HCT116 (cell line): ENCODE measurements around the gene ANKRD9. TPM values are rescaled to one million over a fixed set of nuclear protein-coding genes. Genes with fewer than 3 reads are reported as not detected.

ENCODE experiments used
- ATAC-seq: fragments of 200-7000 bp; cut with Tn5 transposase; 2 replicates; pipeline ENCODE4 v1.9.1; 2020; ENCODE audit warnings: mild to moderate bottlenecking, moderate library complexity
- BruUV-seq: library from RNA; stranded (reverse); fragments of 400-500 nt; replicated peaks from 2 replicates; lab custom pipeline; 2021; lab: Mats Ljungman, UMichigan
- CTCF ChIA-PET: fragments of 300-600 bp; sonication (Branson Sonifier 250); formaldehyde crosslinking; loops from one replicate; lab custom pipeline; 2021; ENCODE audit warnings: antibody characterized with exemption; lab: Charles Lee
- POLR2A ChIA-PET: fragments of 300-600, 350-600 bp; sonication (Branson Sonifier 250); formaldehyde crosslinking; loops from one replicate; lab custom pipeline; 2021; ENCODE audit warnings: antibody characterized with exemption; lab: Charles Lee
- RAD21 ChIA-PET, 2 experiments: fragments of 300-600 bp; sonication (Branson Sonifier 250); formaldehyde crosslinking; loops; one replicate each; lab custom pipeline; 2023; ENCODE audit warnings: low total read pairs in 2 of 2; ENCODE audit not compliant: uncharacterized antibody in 2 of 2, unreplicated experiment in 2 of 2, low non-redundant PET in 1 of 2; lab: Charles Lee
- DNase-seq: peaks from one replicate; pipeline ENCODE4 v3.0.0-alpha.2; 2010; ENCODE audit warnings: low read depth, low spot score
- H2AFZ ChIP-seq: fragments of 200-600 bp; shearing (Covaris generic), sonication (generic); 2 replicates; pipeline ENCODE4 v1.6.1; 2017; ENCODE audit warnings: low read depth, mixed run types, mixed read lengths, antibody characterized with exemption, low read length; ENCODE audit not compliant: poor library complexity, severe bottlenecking
- H3K27ac ChIP-seq: 2 replicates; pipeline ENCODE4 v1.5.1; 2012; ENCODE audit warnings: low read depth, low read length
- H3K27me3 ChIP-seq: fragments of 200-600 bp; sonication (generic); 2 replicates; pipeline ENCODE4 v1.6.1; 2016; ENCODE audit warnings: mixed run types, low read length, mixed read lengths; ENCODE audit not compliant: insufficient read depth
- H3K36me3 ChIP-seq, 2 experiments: fragments of 200-500 bp in 1 of 2; fragments of 200-600 bp in 1 of 2; sonication (Bioruptor generic) in 1 of 2; sonication (generic) in 1 of 2; 2 replicates each; pipeline versions ENCODE4 v1.5.1 to v1.6.1; 2014 to 2016; ENCODE audit warnings: low read length in 2 of 2, inconsistent platforms in 1 of 2, mixed read lengths in 1 of 2, mixed run types in 1 of 2; ENCODE audit not compliant: insufficient read depth in 2 of 2, control insufficient read depth in 1 of 2
- H3K4me1 ChIP-seq, 2 experiments: fragments of 200-600 bp in 1 of 2; sonication (generic) in 1 of 2; 2 replicates each; pipeline versions ENCODE4 v1.5.1 to v1.6.1; 2012 to 2017; ENCODE audit warnings: low read length in 2 of 2, inconsistent platforms in 1 of 2, mild to moderate bottlenecking in 1 of 2, mixed read lengths in 1 of 2, mixed run types in 1 of 2, moderate library complexity in 1 of 2; ENCODE audit not compliant: insufficient read depth in 2 of 2, control insufficient read depth in 1 of 2
- H3K4me2 ChIP-seq: fragments of 200-600 bp; sonication (generic); 2 replicates; pipeline ENCODE4 v1.6.1; 2017; ENCODE audit warnings: mixed run types, low read length, mixed read lengths
- H3K4me3 ChIP-seq, 2 experiments: fragments of 200-600 bp in 1 of 2; sonication (generic) in 1 of 2; replicated peaks in 1 of 2; 2 replicates each; pipeline ENCODE4 v1.5.1; 2011 to 2016; ENCODE audit warnings: low read length in 2 of 2, control low read depth in 1 of 2, low read depth in 1 of 2, mild to moderate bottlenecking in 1 of 2, mixed read lengths in 1 of 2, mixed run types in 1 of 2
- H3K79me2 ChIP-seq: fragments of 200-600 bp; sonication (generic); 2 replicates; pipeline ENCODE4 v1.6.1; 2017; ENCODE audit warnings: mild to moderate bottlenecking, mixed run types, low read length, moderate library complexity, mixed read lengths; ENCODE audit not compliant: insufficient read depth
- H3K9ac ChIP-seq: fragments of 200-600 bp; sonication (generic); 2 replicates; pipeline ENCODE4 v1.6.1; 2016; ENCODE audit warnings: low read length, mixed read lengths
- H3K9me2 ChIP-seq: fragments of 200-600 bp; sonication (generic), shearing (Covaris generic); 2 replicates; pipeline ENCODE4 v1.6.1; 2017; ENCODE audit warnings: mixed run types, mild to moderate bottlenecking, moderate library complexity; ENCODE audit not compliant: insufficient read depth
- H3K9me3 ChIP-seq, 2 experiments: fragments of 200-500 bp in 1 of 2; fragments of 200-600 bp in 1 of 2; sonication (Bioruptor generic) in 1 of 2; sonication (generic) in 1 of 2; 2 replicates each; pipeline ENCODE4 v1.6.1; 2014 to 2017; ENCODE audit warnings: low read length in 2 of 2, mixed read lengths in 2 of 2, inconsistent platforms in 1 of 2, low read depth in 1 of 2, mild to moderate bottlenecking in 1 of 2, mixed run types in 1 of 2, moderate library complexity in 1 of 2; ENCODE audit not compliant: control insufficient read depth in 1 of 2, insufficient read depth in 1 of 2
- H4K20me1 ChIP-seq: fragments of 200-600 bp; sonication (generic), shearing (Covaris generic); 2 replicates; pipeline ENCODE4 v1.6.1; 2017; ENCODE audit warnings: mixed run types, mild to moderate bottlenecking, moderate library complexity; ENCODE audit not compliant: insufficient read depth
- CBX3 ChIP-seq: IDR thresholded peaks from 2 replicates; pipeline ENCODE4 v1.6.1; 2012; ENCODE audit warnings: low read depth
- EGR1 ChIP-seq: IDR thresholded peaks from 2 replicates; pipeline ENCODE4 v1.6.1; 2012; ENCODE audit warnings: low read depth
- EZH2phosphoT487 ChIP-seq: fragments of 200-600 bp; IDR thresholded peaks from 2 replicates; pipeline ENCODE4 v1.6.1; 2018; ENCODE audit warnings: antibody characterized with exemption, borderline replicate concordance
- FOSL1 ChIP-seq: IDR thresholded peaks from 2 replicates; pipeline ENCODE4 v1.6.1; 2012; ENCODE audit warnings: low read depth
- JUND ChIP-seq: IDR thresholded peaks from 2 replicates; pipeline ENCODE4 v1.6.1; 2012
- POLR2A ChIP-seq: IDR thresholded peaks from 2 replicates; pipeline ENCODE4 v1.7.0; 2011; ENCODE audit warnings: borderline replicate concordance; ENCODE audit not compliant: insufficient read depth, insufficient read length; ENCODE audit errors: extremely low read depth
- REST ChIP-seq: IDR thresholded peaks from 2 replicates; pipeline ENCODE4 v1.6.1; 2012; ENCODE audit warnings: low read depth
- SIN3A ChIP-seq: IDR thresholded peaks from 2 replicates; pipeline ENCODE4 v1.6.1; 2012; ENCODE audit warnings: low read depth
- SP1 ChIP-seq: IDR thresholded peaks from 2 replicates; pipeline ENCODE4 v1.6.1; 2012; ENCODE audit warnings: low read depth
- SRF ChIP-seq: IDR thresholded peaks from 2 replicates; pipeline ENCODE4 v1.6.1; 2012; ENCODE audit warnings: low read depth
- ZBTB33 ChIP-seq: IDR thresholded peaks from 2 replicates; pipeline ENCODE4 v1.6.1; 2011; ENCODE audit warnings: mild to moderate bottlenecking, low read length, moderate library complexity; ENCODE audit not compliant: insufficient replicate concordance; ENCODE audit errors: extremely low read depth
- ZFX ChIP-seq: fragments of 450-650 bp; IDR thresholded peaks from 2 replicates; pipeline ENCODE4 v1.6.1; 2017
- ZNF274 ChIP-seq: fragments of 200-500 bp; sonication (Bioruptor generic); IDR thresholded peaks from 2 replicates; pipeline ENCODE4 v1.6.1; 2014; ENCODE audit warnings: mild to moderate bottlenecking, low read depth, low read length, inconsistent platforms
- intact Hi-C: fragments of 100-400 bp; cut with micrococcal nuclease; formaldehyde crosslinking; loops from 2 replicates; pipeline ENCODE4 v1.10.0; 2022
- total RNA-seq: library from RNA; stranded (reverse); gene quantifications from one replicate; pipeline ENCODE4 v1.2.1, GENCODE V29; 2021; ENCODE audit not compliant: unreplicated experiment
- TF ChIP-seq, protein P1 (sequence below): IDR thresholded peaks from 2 replicates; pipeline ENCODE4 v1.6.1; 2012
- TF ChIP-seq, protein P2 (sequence below), 3 experiments: fragments of 200-600 bp in 1 of 3; sonication (generic) in 1 of 3; IDR thresholded peaks in 2 of 3; conservative IDR thresholded peaks in 1 of 3; 2 replicates each; pipeline ENCODE4 v1.5.1; 2012 to 2017; ENCODE audit warnings: low read depth in 2 of 3, low read length in 2 of 3, antibody characterized with exemption in 1 of 3, borderline replicate concordance in 1 of 3, control low read depth in 1 of 3, mild to moderate bottlenecking in 1 of 3, mixed read lengths in 1 of 3, mixed run types in 1 of 3, moderate library complexity in 1 of 3; ENCODE audit not compliant: insufficient read depth in 1 of 3

ANKRD9 gene
- total RNA-seq, 1 experiment from 2014 or later, result 29.0 TPM

DNA sequence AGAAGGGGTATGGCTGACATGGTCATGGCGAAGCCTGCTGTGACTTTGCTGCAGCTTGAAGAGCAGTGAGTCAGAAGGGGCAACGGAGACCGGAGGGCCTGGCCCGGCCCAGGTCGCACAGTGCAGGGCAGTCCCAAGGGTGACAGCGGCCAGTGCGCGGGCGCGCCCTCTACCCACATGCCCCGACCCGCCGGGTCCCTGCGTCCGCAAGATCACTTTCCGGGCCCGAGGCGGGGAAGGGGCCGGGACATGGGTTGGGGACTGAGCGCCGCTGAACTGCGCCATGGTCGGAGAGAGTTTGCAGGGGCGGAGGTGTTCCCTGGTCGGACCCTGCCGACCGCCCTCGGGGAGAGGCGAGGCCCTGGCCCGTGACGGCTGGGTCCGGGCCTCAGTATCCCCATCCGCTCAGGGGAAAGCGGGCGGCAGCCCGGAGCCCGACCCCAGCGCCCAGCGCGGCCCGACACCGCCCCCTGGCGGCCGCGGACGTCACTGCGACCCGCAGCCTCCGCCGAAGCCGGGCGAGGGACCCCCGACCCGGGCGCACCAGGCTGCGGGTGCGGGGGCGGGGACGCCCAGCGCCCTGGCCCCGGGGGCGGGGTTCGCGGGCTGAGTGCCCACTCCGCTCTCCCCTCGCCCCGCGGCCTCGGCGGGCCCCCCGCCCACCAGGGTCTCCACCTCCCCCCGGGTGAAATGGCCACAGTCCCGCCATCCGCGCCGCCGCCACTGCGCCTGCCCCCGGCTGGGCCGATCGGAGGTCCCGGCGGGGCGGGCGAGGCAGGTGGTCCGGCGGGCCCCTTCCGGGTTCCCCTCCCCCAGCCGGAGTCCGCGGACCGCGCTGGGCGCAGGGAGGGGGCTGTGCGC lies 7.2 kb upstream of the ANKRD9 start:
- Histone ChIP-seq H2AFZ (peak overlapping the region; percentile 71), H3K9me2 (no peaks in the 10 kb centered on the region), H3K4me1 (peaks cover under 1 to 5% of the 10 kb centered on the region in 2 experiments), H3K9ac (peak overlapping the region; percentile 20; the same call in 1 of the 2 replicates), H3K27ac (no peak overlapping the region; the same call in 1 of the 2 replicates), H3K79me2 (no peaks in the 10 kb centered on the region), H3K27me3 (no peaks in the 10 kb centered on the region), H3K36me3 (no peaks in the 10 kb centered on the region), H3K4me2 (peak overlapping the region; percentile 88), H4K20me1 (no peaks in the 10 kb centered on the region), H3K4me3 (peak overlapping the region; percentile 10 to 55), H3K9me3 (no peaks in the 10 kb centered on the region)
- BruUV-seq, result no TSS peak
- DNase-seq (no peak), ATAC-seq (peak; percentile 87)
- no peak for TF ChIP-seq JUND
- TF ChIP-seq ZFX, result peak; percentile 25; the same call in 1 of the 2 replicates
- TF ChIP-seq FOSL1, result no peak
- no peak for TF ChIP-seq CBX3
- no peak for TF ChIP-seq EZH2phosphoT487
- no peak for TF ChIP-seq ZBTB33
- TF ChIP-seq REST, result no peak
- TF ChIP-seq EGR1, result no peak
- TF ChIP-seq SP1, result no peak
- TF ChIP-seq, protein P1, sequence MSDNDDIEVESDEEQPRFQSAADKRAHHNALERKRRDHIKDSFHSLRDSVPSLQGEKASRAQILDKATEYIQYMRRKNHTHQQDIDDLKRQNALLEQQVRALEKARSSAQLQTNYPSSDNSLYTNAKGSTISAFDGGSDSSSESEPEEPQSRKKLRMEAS, result no peak
- no peak for TF ChIP-seq ZNF274
- TF ChIP-seq, protein P2, sequence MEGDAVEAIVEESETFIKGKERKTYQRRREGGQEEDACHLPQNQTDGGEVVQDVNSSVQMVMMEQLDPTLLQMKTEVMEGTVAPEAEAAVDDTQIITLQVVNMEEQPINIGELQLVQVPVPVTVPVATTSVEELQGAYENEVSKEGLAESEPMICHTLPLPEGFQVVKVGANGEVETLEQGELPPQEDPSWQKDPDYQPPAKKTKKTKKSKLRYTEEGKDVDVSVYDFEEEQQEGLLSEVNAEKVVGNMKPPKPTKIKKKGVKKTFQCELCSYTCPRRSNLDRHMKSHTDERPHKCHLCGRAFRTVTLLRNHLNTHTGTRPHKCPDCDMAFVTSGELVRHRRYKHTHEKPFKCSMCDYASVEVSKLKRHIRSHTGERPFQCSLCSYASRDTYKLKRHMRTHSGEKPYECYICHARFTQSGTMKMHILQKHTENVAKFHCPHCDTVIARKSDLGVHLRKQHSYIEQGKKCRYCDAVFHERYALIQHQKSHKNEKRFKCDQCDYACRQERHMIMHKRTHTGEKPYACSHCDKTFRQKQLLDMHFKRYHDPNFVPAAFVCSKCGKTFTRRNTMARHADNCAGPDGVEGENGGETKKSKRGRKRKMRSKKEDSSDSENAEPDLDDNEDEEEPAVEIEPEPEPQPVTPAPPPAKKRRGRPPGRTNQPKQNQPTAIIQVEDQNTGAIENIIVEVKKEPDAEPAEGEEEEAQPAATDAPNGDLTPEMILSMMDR (IDR thresholded peaks at IDR 0.05 in 2 of 3, conservative IDR thresholded peaks at IDR 0.05 in 1 of 3; ENCODE audit: borderline replicate concordance in 1 of 3, insufficient read depth in 1 of 3, low read depth in 2 of 3, low read length in 2 of 3), result peak in 2 of 3 experiments; percentile 60 to 68; a peak in 4 of 6 replicates
- no peak for TF ChIP-seq SRF
- no peak for TF ChIP-seq POLR2A
- TF ChIP-seq SIN3A, result no peak
- RAD21 ChIA-PET, result interaction anchor here (0.7 to 1.0 kb wide), 2 partner anchors 32 to 78 kb away, joined by 4 read pairs; no protein-coding TSS in a partner anchor
- POLR2A ChIA-PET, result interaction anchor here (1.6 kb wide), 1 partner anchor 78 kb away, joined by 3 read pairs; no protein-coding TSS in a partner anchor
- intact Hi-C loops, result loop anchor here (1.0 kb wide), 1 partner anchor 78 kb away; no protein-coding TSS in a partner anchor
- CTCF ChIA-PET, result interaction anchor here (0.8 to 2.1 kb wide), 6 partner anchors 8 to 200 kb away, joined by 3 to 10 read pairs (median 4); no protein-coding TSS in a partner anchor
